Stimulated activated naive CD8-positive, alpha-beta T cell treated with anti-CD3 and anti-CD28 coated beads, Interleukin-15, Interleukin-2, amounts not matched to agents 100 U/mL and 50 U/mL, for 24 hours (primary cell): Measurements from ENCODE around the gene ABHD17A.
"Not testable (repeated sequence)": the region's sequence is repeated elsewhere in the genome, so short reads cannot be mapped to it uniquely, and the experiment has no call there.

Experiments used
- ATAC-seq: fragments of 150-1000 bp; cut with Tn5 transposase; one replicate; pipeline ENCODE4 v1.10.0; 2021
- DNase-seq: peaks from one replicate; pipeline ENCODE4 v3.0.0; 2021

Gene ABHD17A

DNA sequence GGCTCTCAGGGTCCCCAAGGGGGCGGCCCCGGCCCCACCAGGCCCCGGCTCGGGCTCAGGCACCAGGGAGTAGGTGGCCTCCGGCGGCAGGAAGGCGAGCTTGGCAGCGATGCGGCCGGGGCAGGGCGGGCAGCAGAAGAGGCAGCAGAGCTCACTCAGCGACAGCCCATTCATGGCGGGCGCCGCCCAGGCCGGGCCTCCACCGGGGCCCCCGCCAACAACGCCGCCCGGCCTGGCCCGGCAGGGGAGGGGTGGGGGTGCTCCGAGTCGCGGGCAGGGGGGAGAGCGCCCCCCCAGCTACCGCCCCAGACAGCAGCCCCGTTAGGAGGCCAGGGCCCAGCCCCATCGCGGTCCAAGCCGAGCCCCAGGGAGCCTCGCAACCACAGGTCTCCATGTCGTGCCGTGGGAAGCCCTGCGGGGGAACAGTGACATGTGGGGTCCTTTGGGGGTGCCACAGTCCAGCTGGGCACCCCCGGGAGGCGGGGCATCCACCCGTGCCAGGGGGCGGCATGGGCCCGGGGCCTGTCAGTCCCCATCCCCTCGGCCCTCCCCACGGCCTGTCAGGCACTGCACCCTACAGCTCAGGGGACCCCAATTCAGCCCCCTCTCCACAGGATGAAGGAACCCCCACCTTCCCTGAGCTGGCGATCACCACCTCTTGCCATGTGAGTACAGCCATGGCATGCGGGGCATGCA is 3.8 kb downstream of the ABHD17A start:
- not testable (repeated sequence) for DNase-seq, ATAC-seq

DNA sequence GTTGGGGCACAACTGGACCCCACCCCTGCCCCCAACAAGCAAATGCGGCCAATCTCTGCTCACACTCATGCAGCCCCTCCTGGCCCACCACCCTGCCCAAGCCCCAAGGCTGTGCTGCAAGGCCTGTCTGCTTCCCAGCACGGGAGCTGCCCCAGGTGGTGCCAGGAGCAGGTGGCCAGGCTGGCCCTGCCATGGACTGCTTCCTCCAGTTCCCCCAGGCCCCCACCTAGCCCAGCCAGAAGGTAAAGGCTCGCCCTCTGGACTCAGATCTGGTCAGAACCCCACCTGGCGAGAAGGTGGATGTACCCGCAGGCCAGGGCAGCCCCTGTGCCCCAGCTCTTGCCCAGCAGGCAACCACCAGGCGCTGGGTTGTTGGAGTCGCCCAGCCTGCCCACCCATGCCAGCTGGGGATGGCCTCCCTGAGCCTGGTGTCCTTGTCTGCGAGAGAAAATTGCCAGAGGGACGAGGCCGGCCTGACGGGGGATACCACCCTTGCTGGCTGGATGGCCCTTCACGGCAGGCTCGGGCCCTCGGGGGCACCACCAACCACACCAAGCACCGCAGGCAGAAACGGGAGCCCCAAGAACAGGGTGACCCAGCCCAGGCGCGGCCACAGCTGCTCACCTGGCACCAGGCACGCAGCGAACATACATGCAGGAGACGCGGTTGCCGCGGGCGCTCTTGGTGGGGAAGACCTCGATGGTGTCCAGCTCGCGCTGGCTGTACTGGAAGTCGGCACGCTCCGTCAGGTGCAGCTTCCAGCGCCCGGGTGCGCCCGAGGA is 4.5 kb downstream of the ABHD17A start:
- DNase-seq (no peak), ATAC-seq (no peak)

GRCh38 chr19:1879982-1880381 is 5.3 kb downstream of the ABHD17A start:
- DNase-seq, ATAC-seq: not testable (repeated sequence)

GRCh38 chr19:1878583-1878982 is 6.7 kb downstream of the ABHD17A start:
- ATAC-seq, DNase-seq: not testable (repeated sequence)

DNA sequence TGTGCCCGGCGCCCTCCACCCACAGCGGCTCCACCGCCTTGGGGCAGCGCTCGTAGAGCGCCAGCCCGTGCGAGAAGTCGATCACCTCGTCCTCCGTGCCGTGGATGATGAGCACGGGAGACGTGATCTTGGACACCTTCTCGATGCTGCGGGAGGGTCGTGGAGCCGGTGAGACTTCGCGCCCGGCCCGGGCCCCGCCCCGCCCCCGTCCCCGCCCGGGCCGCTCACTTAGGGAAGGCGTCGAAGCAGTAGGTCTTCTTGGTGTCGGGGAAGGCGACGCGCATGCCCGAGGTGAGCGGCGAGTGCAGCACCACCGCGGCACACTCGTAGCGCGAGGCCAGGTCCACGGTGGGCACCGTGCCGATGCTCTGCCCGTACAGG is 8.0 kb downstream of the ABHD17A start:
- not testable (repeated sequence) for DNase-seq, ATAC-seq

- DNase-seq, result not testable (repeated sequence)
- peak; percentile 5 for ATAC-seq
Measured at GRCh38 chr19:1876496-1877279, 8.6 kb downstream of the ABHD17A start.

GRCh38 chr19:1875646-1876495 is 9.4 kb downstream of the ABHD17A start:
- DNase-seq (peak; percentile 93), ATAC-seq (peak; percentile 93)

- not testable (repeated sequence) for DNase-seq, ATAC-seq
Measured at GRCh38 chr19:1875265-1875645, 10.0 kb downstream of the ABHD17A start.

DNA sequence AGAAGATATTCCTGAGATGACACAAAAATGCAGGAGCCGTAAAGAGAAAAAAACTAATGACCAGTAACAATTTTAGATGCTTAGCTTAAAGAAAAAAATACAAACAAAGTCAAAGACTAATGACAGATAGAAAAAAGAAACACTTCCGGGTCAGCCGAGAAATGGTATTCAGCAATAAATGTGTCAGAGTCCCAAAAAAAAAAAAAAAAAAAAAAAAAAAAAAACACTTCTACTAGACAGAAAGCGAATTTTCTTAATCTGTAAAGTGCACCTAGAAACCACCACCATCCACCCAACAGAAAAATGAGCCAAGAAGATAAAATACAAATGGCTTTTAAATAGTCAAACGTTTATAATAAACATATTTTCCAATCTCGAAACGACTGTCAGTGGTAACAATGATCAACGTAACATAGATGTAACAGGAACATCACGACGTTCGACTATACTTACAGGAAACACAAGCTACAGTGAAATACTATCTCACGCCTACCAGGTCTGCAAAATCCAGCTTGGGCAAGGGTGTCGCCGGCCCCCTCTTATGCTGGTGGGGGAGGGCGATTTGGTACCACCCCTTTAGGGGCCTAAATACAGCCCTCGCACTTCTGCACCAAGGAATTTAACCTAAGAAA is 10.6 kb downstream of the ABHD17A start:
- peak; percentile 25 for DNase-seq

DNA sequence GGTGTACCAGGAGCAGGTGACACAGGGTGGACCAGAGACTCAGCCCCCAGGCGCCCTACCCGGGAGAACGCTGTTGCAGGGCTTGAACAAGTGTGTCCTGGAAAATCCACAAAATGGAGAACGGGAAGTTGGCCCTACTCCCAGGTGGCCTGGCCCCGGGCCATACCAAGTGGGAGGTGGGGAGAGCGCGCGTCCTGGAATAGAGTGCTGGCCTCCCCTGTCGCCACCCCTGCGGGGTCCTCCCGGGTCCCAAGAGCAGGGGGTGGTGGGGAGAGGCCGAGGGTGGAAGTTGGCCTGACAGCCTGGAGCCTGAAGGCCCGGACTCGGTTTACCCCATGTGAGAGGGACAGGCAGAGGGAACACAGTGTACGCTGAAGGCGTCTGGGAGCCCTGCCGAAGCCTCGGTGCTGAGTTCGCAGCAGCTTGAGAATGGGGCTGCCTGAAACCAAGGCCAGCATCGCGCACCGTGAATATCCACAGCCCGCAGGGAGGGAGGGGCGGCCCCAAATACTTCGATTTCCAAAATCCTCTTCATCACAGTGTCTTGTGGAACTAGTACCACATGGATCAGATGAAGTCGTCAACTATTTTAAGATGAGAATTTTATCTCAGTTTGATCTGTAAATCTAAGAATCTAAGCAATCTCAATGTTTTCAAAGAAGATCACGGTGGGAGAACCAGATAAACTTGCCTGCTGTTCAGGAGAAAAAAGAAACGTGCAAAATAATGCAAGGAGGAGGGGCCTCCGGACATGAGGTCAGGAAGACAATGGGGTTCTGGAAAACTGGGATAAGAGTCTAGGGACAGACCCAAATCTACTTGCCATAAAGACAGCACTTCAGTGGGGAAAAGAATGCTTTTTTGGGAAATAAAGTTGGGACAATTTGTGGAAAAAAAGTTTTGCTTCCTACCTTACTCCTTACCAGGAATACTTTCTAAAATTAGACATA is 11.5 kb downstream of the ABHD17A start:
- no peak for ATAC-seq
- DNase-seq, result no peak

More for the DNA sequence above, 10.6 kb downstream of the ABHD17A start:
- peak; percentile 17 for ATAC-seq

DNA sequence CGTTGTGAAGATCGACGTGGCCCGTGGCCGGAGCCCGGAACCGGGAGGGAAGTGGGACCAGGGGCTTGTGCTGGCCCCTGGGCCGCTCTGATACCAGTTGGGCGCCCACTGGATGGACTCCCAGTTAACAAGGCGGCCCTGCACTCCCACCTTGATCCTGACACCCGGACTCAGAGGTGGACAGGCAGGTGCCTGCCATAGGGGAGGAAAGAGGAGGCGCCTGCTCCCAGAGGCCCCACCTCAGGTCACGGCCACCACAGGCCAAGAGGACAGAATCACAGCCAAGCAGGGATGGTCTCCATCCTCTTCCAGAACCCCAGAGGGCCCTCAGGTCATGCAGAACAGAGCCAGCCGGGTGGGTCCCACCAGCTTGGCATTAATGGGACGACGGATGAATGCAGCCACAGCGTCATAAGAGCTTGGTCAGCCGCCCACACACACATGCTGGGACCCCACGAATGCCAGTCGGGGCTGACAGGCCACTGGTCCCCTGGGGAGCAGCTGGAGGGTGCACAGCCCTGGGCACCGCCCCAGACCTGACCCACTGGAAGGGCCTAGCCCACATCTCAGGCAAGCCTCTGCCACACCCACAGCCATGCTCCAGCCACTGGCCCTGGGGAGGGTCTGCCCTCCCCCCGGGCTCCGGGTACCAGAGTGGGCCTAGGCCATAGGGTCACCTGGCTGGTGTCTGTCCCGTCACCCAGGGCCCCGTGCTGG is 12.3 kb downstream of the ABHD17A start:
- ATAC-seq, result no peak

GRCh38 chr19:1871630-1872029 is 13.7 kb downstream of the ABHD17A start:
- ATAC-seq, result no peak
- no peak for DNase-seq

More for the DNA sequence above, 12.3 kb downstream of the ABHD17A start:
- no peak for DNase-seq

- DNase-seq (no peak), ATAC-seq (no peak)
Measured at GRCh38 chr19:1871140-1871597, 14.1 kb downstream of the ABHD17A start.

DNA sequence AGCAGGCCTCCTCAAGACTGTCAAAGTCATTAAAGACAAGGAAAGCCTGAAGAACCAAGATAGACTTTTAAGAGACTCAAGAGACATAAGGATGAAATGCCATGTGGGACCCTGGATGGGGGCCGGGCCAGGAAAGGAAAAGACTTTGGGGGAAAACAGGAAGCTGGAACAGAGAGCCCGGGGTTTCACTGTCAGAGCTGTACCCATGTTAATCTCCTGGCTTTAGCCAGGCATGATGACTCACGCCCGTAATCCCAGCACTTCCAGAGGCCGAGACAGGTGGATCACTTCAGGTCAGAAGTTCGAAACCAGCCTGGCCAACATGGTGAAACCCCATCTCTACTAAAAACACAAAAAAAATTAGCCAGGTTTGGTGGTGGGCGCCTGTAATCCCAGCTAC is 16.3 kb downstream of the ABHD17A start:
- no peak for DNase-seq

GRCh38 chr19:1867349-1867724 is 18.0 kb downstream of the ABHD17A start:
- no peak for ATAC-seq
- DNase-seq, result no peak

More for the DNA sequence above, 16.3 kb downstream of the ABHD17A start:
- ATAC-seq, result no peak

GRCh38 chr19:1866693-1867348 is 18.5 kb downstream of the ABHD17A start:
- DNase-seq (no peak), ATAC-seq (no peak)

DNA sequence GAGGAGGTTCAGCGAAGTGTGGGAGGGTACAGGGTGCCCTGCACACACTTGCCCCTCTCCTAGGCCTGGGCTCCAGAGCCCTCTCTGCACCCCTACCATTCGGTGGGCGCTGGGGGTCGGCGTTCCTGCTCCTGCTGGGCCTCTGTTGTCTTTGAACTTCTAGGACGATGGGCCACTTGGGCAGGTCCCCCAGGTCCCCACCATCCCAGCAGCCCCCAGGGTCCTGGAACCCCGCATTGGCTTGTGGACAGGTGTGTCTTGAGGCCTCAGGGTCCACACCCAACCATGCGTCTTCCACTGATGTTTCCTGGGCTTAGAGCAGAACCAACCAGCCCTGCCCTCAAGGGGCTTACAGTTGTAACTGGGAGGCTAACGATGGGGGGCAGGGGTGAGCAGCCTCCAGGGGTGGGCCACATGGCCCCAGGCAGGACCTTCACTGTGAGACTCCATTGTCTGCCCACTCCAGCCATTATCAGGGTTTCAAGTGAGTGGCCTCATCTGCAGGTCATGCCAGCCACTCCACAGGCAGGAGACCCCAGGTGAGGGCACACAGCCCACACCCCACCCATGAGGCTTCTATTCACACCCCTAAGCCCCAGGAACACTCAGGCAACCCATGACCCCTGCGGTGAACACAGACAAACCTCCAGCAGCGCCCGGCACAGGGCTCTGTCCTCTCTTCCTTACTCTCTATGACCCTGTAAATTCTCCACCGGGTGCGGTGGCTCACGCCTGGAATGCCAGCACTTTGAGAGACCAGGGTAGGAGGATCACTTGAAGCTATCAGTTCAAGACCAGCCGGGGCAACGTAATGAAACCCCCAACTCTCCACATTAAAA is 19.9 kb downstream of the ABHD17A start:
- DNase-seq, result no peak
- ATAC-seq, result no peak
